HepG2 (cell line): ENCODE results near the gene TUBGCP6. TPM values are rescaled to one million over a fixed set of nuclear protein-coding genes. Genes with fewer than 3 reads are reported as not detected.

Experiments
- AGO2 ChIP-seq: fragments of 200-400 bp; formaldehyde crosslinking; optimal IDR thresholded peaks from 2 replicates; pipeline ENCODE3; 2017; ENCODE audit warnings: mild to moderate bottlenecking, low read depth, low read length, moderate library complexity
- CHD4 ChIP-seq: fragments of 200-600 bp; sonication (generic); IDR thresholded peaks from 2 replicates; pipeline ENCODE4 v1.7.0; 2017; ENCODE audit warnings: mild to moderate bottlenecking, low read length, borderline replicate concordance
- FOXJ3 ChIP-seq: sonication (generic); formaldehyde crosslinking; IDR thresholded peaks from 2 replicates; pipeline ENCODE4 v1.4.0; 2020; ENCODE audit warnings: missing genetic modification reagents, mild to moderate bottlenecking, borderline replicate concordance
- ISX ChIP-seq: sonication (generic); formaldehyde crosslinking; conservative IDR thresholded peaks from 2 replicates; pipeline ENCODE4 v1.5.0; 2020; ENCODE audit warnings: missing genetic modification reagents
- KLF16 ChIP-seq, 2 experiments: sonication (generic) in 1 of 2; formaldehyde crosslinking in 1 of 2; IDR thresholded peaks; 2 replicates each; pipeline versions ENCODE4 v1.6.1 to v1.8.0; 2016 to 2023; ENCODE audit warnings: missing genetic modification reagents in 2 of 2, missing compliant biosample characterization in 1 of 2
- PRPF4 ChIP-seq: fragments of 200-400 bp; formaldehyde crosslinking; IDR thresholded peaks from 2 replicates; pipeline ENCODE4 v1.6.1; 2016; ENCODE audit warnings: low read length, low read depth; ENCODE audit not compliant: poor library complexity, severe bottlenecking
- RBFOX2 ChIP-seq: fragments of 200-400 bp; formaldehyde crosslinking; IDR thresholded peaks from 2 replicates; pipeline ENCODE4 v1.6.1; 2017; ENCODE audit warnings: low read depth, mild to moderate bottlenecking, low read length
- STAG1 ChIP-seq: sonication (generic); formaldehyde crosslinking; IDR thresholded peaks from 2 replicates; pipeline ENCODE4 v1.4.0; 2020; ENCODE audit warnings: missing genetic modification reagents
- STAT5B ChIP-seq: sonication (generic); formaldehyde crosslinking; IDR thresholded peaks from 2 replicates; pipeline ENCODE4 v1.4.0; 2020; ENCODE audit warnings: missing genetic modification reagents
- TCF12 ChIP-seq, 2 experiments: fragments of 450-650 bp in 1 of 2; sonication (generic) in 1 of 2; formaldehyde crosslinking in 1 of 2; IDR thresholded peaks; 2 replicates each; pipeline versions ENCODE4 v1.6.1 to v1.8.0; 2017 to 2022; ENCODE audit warnings: antibody characterized with exemption in 1 of 2, mild to moderate bottlenecking in 1 of 2, missing genetic modification reagents in 1 of 2, moderate library complexity in 1 of 2
- ZNF260 ChIP-seq: sonication (generic); formaldehyde crosslinking; IDR thresholded peaks from 2 replicates; pipeline ENCODE4 v1.4.0; 2020; ENCODE audit warnings: missing genetic modification reagents, low read depth, mild to moderate bottlenecking, borderline replicate concordance
- polyA plus RNA-seq, 8 experiments: library from polyadenylated mRNA; depleted of rRNA in 3 of 8; stranded (reverse) in 7 of 8; unstranded in 1 of 8; fragments of >200 nt; fragmentation: Illumina TruSeq in 4 of 8; extraction: Trizol in 4 of 8; gene quantifications; 2 replicates each; pipeline versions ENCODE4 v1.2.1 to v1.2.3, GENCODE V29; 2011 to 2016; ENCODE audit warnings: low read depth in 4 of 8, missing spikeins in 1 of 8, mixed read lengths in 1 of 8; ENCODE audit not compliant: insufficient read depth in 1 of 8
- total RNA-seq, 5 experiments: library from RNA; depleted of rRNA; stranded (reverse); fragments of >200 nt; fragmentation: Illumina TruSeq; extraction: Trizol; gene quantifications; 2 replicates each; pipeline ENCODE4 v1.2.3, GENCODE V29; 2016; ENCODE audit warnings: low read depth in 1 of 5
- TF ChIP-seq, protein P1 (sequence below): sonication (generic); formaldehyde crosslinking; IDR thresholded peaks from 2 replicates; pipeline ENCODE4 v1.5.1; 2020; ENCODE audit warnings: mild to moderate bottlenecking, missing genetic modification reagents, moderate library complexity
- TF ChIP-seq, protein P2 (sequence below): sonication (generic); formaldehyde crosslinking; IDR thresholded peaks from 2 replicates; pipeline ENCODE4 v1.5.0; 2020; ENCODE audit warnings: mild to moderate bottlenecking, missing genetic modification reagents
- TF ChIP-seq, protein P3 (sequence below): sonication (generic); formaldehyde crosslinking; IDR thresholded peaks from 2 replicates; pipeline ENCODE4 v1.4.0; 2020; ENCODE audit warnings: missing genetic modification reagents
- TF ChIP-seq, protein P4 (sequence below): sonication (generic); formaldehyde crosslinking; IDR thresholded peaks from 2 replicates; pipeline ENCODE4 v1.5.0; 2020; ENCODE audit warnings: missing genetic modification reagents

Gene TUBGCP6
- total and polyA plus RNA-seq, 2 of the 13 experiments (the other 11 are each of a cell fraction or from before 2014, with no cell fraction given), result 14.6 to 15.7 TPM

DNA sequence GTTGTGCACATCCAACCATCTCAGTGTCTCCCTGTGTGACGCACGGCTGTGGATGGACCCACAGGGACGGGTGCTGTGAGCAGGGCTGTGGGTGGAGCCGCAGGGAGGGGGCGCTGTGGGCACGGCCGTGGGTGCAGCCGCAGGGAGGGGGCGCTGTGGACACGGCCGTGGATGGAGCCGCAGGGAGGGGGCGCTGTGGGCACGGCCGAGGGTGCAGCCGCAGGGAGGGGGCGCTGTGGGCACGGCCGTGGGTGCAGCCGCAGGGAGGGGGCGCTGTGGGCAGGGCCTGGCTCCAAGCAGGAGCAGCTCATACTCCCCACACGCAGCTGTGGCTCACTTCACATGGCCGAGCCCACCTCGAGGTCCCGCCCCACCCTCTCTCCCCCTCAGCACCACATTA is 31.3 kb upstream of the TUBGCP6 start (continued):
- TF ChIP-seq PRPF4 (peak; percentile 75), AGO2 (peak; percentile 47), STAT5B (CRISPR knock-in tag) (no peak), ZNF260 (CRISPR knock-in tag) (no peak), TCF12 (IDR thresholded peaks at IDR 0.05) (no peak), TCF12 (CRISPR knock-in tag; IDR thresholded peaks at IDR 0.05) (no peak), STAG1 (CRISPR knock-in tag) (peak; percentile 49; the same call in 1 of the 2 replicates), CHD4 (peak; percentile 67; the same call in 1 of the 2 replicates), ISX (CRISPR knock-in tag) (no peak), KLF16 (CRISPR knock-in tag; IDR thresholded peaks at IDR 0.05) (no peak), RBFOX2 (0 out of 2 replicates have a peak, but pooled peaks have one; percentile 46), FOXJ3 (CRISPR knock-in tag) (no peak)
- TF ChIP-seq, protein P1, sequence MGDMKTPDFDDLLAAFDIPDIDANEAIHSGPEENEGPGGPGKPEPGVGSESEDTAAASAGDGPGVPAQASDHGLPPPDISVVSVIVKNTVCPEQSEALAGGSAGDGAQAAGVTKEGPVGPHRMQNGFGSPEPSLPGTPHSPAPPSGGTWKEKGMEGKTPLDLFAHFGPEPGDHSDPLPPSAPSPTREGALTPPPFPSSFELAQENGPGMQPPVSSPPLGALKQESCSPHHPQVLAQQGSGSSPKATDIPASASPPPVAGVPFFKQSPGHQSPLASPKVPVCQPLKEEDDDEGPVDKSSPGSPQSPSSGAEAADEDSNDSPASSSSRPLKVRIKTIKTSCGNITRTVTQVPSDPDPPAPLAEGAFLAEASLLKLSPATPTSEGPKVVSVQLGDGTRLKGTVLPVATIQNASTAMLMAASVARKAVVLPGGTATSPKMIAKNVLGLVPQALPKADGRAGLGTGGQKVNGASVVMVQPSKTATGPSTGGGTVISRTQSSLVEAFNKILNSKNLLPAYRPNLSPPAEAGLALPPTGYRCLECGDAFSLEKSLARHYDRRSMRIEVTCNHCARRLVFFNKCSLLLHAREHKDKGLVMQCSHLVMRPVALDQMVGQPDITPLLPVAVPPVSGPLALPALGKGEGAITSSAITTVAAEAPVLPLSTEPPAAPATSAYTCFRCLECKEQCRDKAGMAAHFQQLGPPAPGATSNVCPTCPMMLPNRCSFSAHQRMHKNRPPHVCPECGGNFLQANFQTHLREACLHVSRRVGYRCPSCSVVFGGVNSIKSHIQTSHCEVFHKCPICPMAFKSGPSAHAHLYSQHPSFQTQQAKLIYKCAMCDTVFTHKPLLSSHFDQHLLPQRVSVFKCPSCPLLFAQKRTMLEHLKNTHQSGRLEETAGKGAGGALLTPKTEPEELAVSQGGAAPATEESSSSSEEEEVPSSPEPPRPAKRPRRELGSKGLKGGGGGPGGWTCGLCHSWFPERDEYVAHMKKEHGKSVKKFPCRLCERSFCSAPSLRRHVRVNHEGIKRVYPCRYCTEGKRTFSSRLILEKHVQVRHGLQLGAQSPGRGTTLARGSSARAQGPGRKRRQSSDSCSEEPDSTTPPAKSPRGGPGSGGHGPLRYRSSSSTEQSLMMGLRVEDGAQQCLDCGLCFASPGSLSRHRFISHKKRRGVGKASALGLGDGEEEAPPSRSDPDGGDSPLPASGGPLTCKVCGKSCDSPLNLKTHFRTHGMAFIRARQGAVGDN (CRISPR knock-in tag), result peak; percentile 49
- TF ChIP-seq, protein P2, sequence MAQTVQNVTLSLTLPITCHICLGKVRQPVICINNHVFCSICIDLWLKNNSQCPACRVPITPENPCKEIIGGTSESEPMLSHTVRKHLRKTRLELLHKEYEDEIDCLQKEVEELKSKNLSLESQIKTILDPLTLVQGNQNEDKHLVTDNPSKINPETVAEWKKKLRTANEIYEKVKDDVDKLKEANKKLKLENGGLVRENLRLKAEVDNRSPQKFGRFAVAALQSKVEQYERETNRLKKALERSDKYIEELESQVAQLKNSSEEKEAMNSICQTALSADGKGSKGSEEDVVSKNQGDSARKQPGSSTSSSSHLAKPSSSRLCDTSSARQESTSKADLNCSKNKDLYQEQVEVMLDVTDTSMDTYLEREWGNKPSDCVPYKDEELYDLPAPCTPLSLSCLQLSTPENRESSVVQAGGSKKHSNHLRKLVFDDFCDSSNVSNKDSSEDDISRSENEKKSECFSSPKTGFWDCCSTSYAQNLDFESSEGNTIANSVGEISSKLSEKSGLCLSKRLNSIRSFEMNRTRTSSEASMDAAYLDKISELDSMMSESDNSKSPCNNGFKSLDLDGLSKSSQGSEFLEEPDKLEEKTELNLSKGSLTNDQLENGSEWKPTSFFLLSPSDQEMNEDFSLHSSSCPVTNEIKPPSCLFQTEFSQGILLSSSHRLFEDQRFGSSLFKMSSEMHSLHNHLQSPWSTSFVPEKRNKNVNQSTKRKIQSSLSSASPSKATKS, result no peak
- TF ChIP-seq, protein P3, sequence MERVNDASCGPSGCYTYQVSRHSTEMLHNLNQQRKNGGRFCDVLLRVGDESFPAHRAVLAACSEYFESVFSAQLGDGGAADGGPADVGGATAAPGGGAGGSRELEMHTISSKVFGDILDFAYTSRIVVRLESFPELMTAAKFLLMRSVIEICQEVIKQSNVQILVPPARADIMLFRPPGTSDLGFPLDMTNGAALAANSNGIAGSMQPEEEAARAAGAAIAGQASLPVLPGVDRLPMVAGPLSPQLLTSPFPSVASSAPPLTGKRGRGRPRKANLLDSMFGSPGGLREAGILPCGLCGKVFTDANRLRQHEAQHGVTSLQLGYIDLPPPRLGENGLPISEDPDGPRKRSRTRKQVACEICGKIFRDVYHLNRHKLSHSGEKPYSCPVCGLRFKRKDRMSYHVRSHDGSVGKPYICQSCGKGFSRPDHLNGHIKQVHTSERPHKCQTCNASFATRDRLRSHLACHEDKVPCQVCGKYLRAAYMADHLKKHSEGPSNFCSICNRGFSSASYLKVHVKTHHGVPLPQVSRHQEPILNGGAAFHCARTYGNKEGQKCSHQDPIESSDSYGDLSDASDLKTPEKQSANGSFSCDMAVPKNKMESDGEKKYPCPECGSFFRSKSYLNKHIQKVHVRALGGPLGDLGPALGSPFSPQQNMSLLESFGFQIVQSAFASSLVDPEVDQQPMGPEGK (CRISPR knock-in tag), result peak; percentile 41; the same call in 1 of the 2 replicates
- TF ChIP-seq, protein P4, sequence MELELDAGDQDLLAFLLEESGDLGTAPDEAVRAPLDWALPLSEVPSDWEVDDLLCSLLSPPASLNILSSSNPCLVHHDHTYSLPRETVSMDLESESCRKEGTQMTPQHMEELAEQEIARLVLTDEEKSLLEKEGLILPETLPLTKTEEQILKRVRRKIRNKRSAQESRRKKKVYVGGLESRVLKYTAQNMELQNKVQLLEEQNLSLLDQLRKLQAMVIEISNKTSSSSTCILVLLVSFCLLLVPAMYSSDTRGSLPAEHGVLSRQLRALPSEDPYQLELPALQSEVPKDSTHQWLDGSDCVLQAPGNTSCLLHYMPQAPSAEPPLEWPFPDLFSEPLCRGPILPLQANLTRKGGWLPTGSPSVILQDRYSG (CRISPR knock-in tag), result no peak
